Activated CD8-positive, alpha-beta T cell treated with anti-CD3 and anti-CD28 coated beads, Interleukin-2, amount 10 ng/mL, durations not matched to agents 7 days and 5 days (primary cell): ENCODE measurements around the gene REPS1. TPM values are rescaled to one million over a fixed set of nuclear protein-coding genes. Genes with fewer than 3 reads are reported as not detected.
"Not testable (repeated sequence)": the region's sequence is repeated elsewhere in the genome, so short reads cannot be mapped to it uniquely, and the experiment has no call there.

Experiments used
- ATAC-seq: fragments of 150-1000 bp; cut with Tn5 transposase; one replicate; pipeline ENCODE4 v1.10.0; 2021; ENCODE audit warnings: moderate library complexity
- CTCF ChIA-PET: fragments of 350-600 bp; sonication (Branson Sonifier 250); formaldehyde crosslinking; loops from one replicate; lab custom pipeline; 2021; ENCODE audit warnings: antibody characterized with exemption; lab: Charles Lee
- POLR2A ChIA-PET: fragments of 350-600 bp; sonication (Branson Sonifier 250); formaldehyde crosslinking; loops from one replicate; lab custom pipeline; 2021; ENCODE audit warnings: antibody characterized with exemption; lab: Charles Lee
- DNase-seq: peaks from one replicate; pipeline ENCODE4 v3.0.0-alpha.2; 2020
- H3K27ac Mint-ChIP-seq: one replicate; pipeline ENCODE4 v1.8.0; 2021; ENCODE audit warnings: mild to moderate bottlenecking, mixed read lengths
- H3K27me3 Mint-ChIP-seq: one replicate; pipeline ENCODE4 v1.8.0; 2021; ENCODE audit warnings: low read depth, mixed read lengths
- H3K36me3 Mint-ChIP-seq: one replicate; pipeline ENCODE4 v1.8.0; 2021; ENCODE audit warnings: low read depth, mixed read lengths
- H3K4me1 Mint-ChIP-seq: one replicate; pipeline ENCODE4 v1.8.0; 2021; ENCODE audit warnings: low read depth, mixed read lengths
- H3K4me3 Mint-ChIP-seq: one replicate; pipeline ENCODE4 v1.8.0; 2021; ENCODE audit warnings: mild to moderate bottlenecking, mixed read lengths
- H3K9me3 Mint-ChIP-seq: one replicate; pipeline ENCODE4 v1.8.0; 2022; ENCODE audit warnings: mixed read lengths; ENCODE audit not compliant: insufficient read depth
- total RNA-seq, 2 experiments: library from RNA; stranded (reverse); gene quantifications; one replicate each; pipeline ENCODE4 v1.2.3, GENCODE V29; 2021

The REPS1 gene
- total RNA-seq, 2 experiments from 2014 or later, result 39.2 to 45.2 TPM

DNA sequence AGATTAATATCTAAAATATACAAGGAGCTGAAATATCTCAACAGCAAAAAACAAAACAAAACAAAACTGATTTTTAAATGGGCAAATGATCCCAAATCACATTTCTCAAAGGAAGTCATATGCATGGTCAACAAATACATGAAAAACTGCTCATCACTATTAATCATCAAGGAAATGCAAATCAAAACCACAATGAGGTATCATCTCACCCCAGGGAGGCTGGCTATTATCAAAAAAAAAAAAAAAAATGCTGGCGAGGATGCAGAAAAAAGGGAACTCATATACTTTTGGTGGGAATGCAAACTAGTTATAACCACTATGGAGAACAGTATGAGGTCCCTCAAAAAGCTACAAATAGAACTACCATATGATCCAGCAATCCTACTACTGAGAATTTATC is 34.6 kb downstream of the REPS1 start:
- no peaks in the 10 kb centered on the region for H3K27me3 Mint-ChIP-seq
- no peak overlapping the region for H3K27ac Mint-ChIP-seq
- H3K9me3 Mint-ChIP-seq, result peaks cover 6% of the 10 kb centered on the region
- ChIA-PET CTCF (interaction anchor here (1.0 kb wide), 1 partner anchor 18 kb away, joined by 3 read pairs; no protein-coding TSS in a partner anchor), POLR2A (interaction anchor here (0.5 kb wide), 1 partner anchor 181 kb away, joined by 3 read pairs; no protein-coding TSS in a partner anchor)
- DNase-seq (no peak), ATAC-seq (no peak)
- H3K36me3 Mint-ChIP-seq, result peaks cover 14% of the 10 kb centered on the region
- H3K4me1 Mint-ChIP-seq, result peaks cover 39% of the 10 kb centered on the region
- no peak overlapping the region for H3K4me3 Mint-ChIP-seq

DNA sequence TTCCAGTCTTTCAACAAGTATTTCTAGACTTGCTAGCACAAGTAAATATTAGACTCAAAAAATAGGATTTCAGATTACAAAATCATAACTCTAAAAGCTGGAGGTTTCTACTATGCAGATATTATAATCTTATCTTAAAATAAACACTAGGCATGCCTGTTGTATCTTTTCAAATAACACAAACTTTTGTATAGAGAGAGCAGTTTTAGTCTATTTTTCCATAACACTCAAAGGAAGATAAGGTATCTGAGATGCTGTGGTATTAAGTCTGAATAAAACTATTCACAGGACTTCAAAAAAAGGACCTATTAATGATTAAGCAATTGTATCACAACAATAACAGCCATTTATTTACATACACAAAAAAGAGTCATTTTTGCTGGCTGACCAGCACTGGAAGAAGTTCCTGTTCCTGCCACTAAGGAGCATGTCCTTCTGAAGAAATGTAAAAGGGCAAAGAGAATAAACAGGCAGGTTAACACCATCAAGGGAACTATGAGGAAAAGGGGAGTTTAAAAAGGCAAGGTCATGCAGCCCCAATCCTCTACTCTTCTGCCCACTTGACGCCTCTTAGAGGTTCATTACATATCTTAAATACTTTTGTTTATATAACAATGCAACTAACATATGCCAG is 39.4 kb downstream of the REPS1 start:
- no peak for DNase-seq
- Mint-ChIP-seq H3K9me3 (no peaks in the 10 kb centered on the region), H3K4me1 (peaks cover 46% of the 10 kb centered on the region), H3K4me3 (no peak overlapping the region), H3K27ac (no peak overlapping the region), H3K36me3 (peaks cover 27% of the 10 kb centered on the region), H3K27me3 (no peaks in the 10 kb centered on the region)
- CTCF ChIA-PET, result no interaction called here
- ATAC-seq, result no peak
- POLR2A ChIA-PET, result no interaction called here

DNA sequence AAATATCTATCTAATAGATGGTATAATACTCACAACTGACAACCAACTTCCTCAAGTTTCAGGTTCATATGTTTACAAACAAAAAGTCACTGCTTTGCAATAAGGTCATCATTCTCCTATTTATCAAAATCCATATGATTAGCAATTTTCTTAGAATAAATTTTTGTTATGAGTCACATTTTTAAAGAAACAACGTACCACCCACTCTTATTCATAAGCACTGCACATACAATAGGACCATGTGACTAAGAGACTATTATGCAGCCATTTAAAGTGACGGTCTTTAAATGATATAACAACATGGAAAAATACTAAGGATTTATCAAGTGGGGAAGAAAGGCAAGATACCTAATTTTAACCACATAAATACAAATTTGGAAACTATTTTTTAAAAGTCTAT is 40.0 kb downstream of the REPS1 start:
- H3K4me1 Mint-ChIP-seq, result peaks cover 41% of the 10 kb centered on the region
- no peak for DNase-seq
- H3K4me3 Mint-ChIP-seq, result no peak overlapping the region
- no peaks in the 10 kb centered on the region for H3K9me3 Mint-ChIP-seq
- no peak overlapping the region for H3K27ac Mint-ChIP-seq
- CTCF ChIA-PET, result interaction anchor here (0.6 to 1.3 kb wide), 2 partner anchors 29 to 271 kb away, joined by 3 read pairs; no protein-coding TSS in a partner anchor
- no peaks in the 10 kb centered on the region for H3K27me3 Mint-ChIP-seq
- H3K36me3 Mint-ChIP-seq, result peaks cover 32% of the 10 kb centered on the region
- no peak for ATAC-seq
- POLR2A ChIA-PET, result no interaction called here

DNA sequence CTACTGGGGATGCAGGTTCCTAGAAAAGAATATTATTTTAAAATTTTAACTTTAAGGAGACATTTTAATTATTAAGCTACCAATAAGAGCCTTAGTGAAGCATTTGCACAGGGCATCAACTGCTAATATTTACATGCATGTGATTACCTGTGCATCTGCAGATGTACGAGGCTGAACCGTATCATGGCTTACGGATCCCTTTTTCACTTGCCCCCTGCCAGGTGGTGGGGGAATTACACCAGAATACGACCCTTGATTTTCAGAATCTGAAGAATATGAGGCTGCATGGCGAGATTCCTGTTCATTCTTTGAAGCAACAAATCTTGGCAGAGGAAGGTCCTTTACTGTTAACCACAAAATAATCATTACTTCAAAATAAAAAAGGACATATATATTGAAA is 42.7 kb downstream of the REPS1 start:
- no peak for DNase-seq
- ChIA-PET CTCF (no interaction called here), POLR2A (no interaction called here)
- peaks cover 39% of the 10 kb centered on the region for H3K4me1 Mint-ChIP-seq
- H3K9me3 Mint-ChIP-seq, result no peaks in the 10 kb centered on the region
- ATAC-seq, result no peak
- no peak overlapping the region for H3K4me3 Mint-ChIP-seq
- H3K27ac Mint-ChIP-seq, result no peak overlapping the region
- peaks cover 42% of the 10 kb centered on the region for H3K36me3 Mint-ChIP-seq
- no peaks in the 10 kb centered on the region for H3K27me3 Mint-ChIP-seq

DNA sequence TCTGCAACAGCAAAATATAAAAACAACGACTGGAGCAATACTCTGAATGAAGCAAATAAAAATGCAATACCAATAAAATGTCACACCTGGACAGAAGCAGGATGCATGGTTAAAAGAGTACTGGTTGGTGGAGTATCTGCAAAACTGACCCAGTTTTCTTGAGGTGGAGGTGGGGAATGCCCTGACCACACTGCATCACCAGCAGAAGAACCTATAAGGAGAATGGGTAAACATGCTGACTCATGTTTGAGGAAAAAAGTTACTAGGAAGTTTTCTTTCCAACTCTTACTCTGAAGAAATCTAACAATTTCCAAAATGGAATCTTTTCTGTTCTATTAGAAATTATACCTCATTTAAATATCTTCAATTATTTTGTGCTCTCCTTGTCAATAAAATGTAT is 43.6 kb downstream of the REPS1 start:
- peak; percentile 27 for DNase-seq
- CTCF ChIA-PET, result no interaction called here
- no peak for ATAC-seq
- Mint-ChIP-seq H3K9me3 (no peaks in the 10 kb centered on the region), H3K4me1 (peaks cover 39% of the 10 kb centered on the region), H3K27me3 (no peaks in the 10 kb centered on the region), H3K4me3 (no peak overlapping the region), H3K36me3 (peaks cover 44% of the 10 kb centered on the region), H3K27ac (no peak overlapping the region)
- POLR2A ChIA-PET, result no interaction called here

DNA sequence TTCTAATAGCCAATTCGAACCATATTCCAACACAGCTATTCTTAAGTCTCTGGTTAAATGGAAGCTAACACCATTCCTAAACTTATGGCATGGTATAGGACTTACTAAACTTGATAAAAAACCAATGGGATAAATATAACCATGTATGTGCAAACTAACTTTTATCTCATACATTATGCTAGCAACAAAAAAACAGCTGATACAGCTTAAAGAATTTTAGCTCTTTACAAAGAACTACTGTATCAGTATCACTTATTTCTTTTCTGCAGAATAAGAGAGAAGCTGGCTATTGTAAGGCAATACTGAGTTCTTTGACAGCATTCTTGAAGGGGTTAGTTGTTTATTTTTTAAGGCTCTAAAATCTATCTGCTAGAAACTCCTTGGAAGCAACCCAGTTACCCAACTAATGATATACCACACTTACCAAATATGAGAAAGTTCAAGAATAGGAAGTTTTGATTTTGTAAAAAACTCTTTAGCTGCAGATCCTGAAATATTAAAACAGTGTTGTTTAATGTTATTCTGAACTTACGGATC is 44.9 kb downstream of the REPS1 start:
- POLR2A ChIA-PET, result no interaction called here

DNA sequence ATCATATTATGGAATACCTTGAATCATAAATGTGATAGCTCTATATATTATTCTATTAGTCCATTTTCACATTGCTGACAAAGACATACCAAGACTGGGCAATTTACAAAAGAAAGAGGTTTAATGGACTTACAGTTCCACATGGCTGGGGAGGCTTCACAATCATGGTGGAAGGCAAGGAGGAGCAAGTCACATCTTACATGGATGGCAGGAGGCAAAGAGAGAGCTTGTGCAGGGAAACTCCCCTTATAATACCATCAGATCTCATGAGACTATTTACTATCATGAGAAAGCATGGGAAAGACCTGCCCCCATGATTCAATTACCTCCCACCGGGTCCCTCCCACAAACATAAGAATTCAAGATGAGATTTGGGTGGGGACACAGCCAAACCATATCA is 51.2 kb downstream of the REPS1 start:
- CTCF ChIA-PET, result interaction anchor here (1.9 kb wide), 1 partner anchor 13 kb away, joined by 4 read pairs; no protein-coding TSS in a partner anchor
- Mint-ChIP-seq H3K9me3 (peaks cover 14% of the 10 kb centered on the region), H3K36me3 (peaks cover 46% of the 10 kb centered on the region)
- H3K4me1 Mint-ChIP-seq, H3K27me3 Mint-ChIP-seq, ATAC-seq, DNase-seq, H3K4me3 Mint-ChIP-seq, POLR2A ChIA-PET, H3K27ac Mint-ChIP-seq: not testable (repeated sequence)

More for the DNA sequence above, 44.9 kb downstream of the REPS1 start:
- no peak overlapping the region for H3K4me3 Mint-ChIP-seq
- H3K4me1 Mint-ChIP-seq, result peaks cover 33% of the 10 kb centered on the region
- H3K36me3 Mint-ChIP-seq, result peaks cover 48% of the 10 kb centered on the region
- H3K27me3 Mint-ChIP-seq, result no peaks in the 10 kb centered on the region
- DNase-seq (no peak), ATAC-seq (no peak)
- H3K27ac Mint-ChIP-seq, result no peak overlapping the region
- peaks cover under 1% of the 10 kb centered on the region for H3K9me3 Mint-ChIP-seq
- CTCF ChIA-PET, result no interaction called here

DNA sequence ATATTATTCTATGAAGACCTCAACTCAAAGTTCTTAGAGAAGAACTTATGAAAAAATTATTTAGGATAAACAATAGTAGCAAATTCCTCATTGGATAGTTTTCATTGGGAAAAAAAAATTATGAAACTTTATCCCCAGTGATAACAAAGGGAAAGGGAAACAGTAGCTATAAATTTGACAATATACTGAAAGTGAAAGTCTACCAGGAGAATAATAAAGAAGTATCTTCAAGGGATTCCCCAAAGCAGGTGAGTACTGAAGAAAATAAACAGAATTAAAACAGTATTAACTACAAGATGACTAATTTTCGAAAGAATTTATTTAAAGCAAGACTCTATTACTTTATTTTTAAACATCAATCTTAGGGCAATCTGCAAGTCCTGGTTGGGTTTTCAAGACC is 56.4 kb downstream of the REPS1 start:
- H3K4me3 Mint-ChIP-seq, result no peak overlapping the region
- no peak overlapping the region for H3K27ac Mint-ChIP-seq
- peaks cover 12% of the 10 kb centered on the region for H3K4me1 Mint-ChIP-seq
- ATAC-seq, result no peak
- DNase-seq, result no peak
- ChIA-PET CTCF (interaction anchor here (1.0 kb wide), 1 partner anchor 438 kb away, joined by 3 read pairs; no protein-coding TSS in a partner anchor), POLR2A (no interaction called here)
- no peaks in the 10 kb centered on the region for H3K27me3 Mint-ChIP-seq
- peaks cover 4% of the 10 kb centered on the region for H3K9me3 Mint-ChIP-seq
- H3K36me3 Mint-ChIP-seq, result peaks cover 25% of the 10 kb centered on the region

DNA sequence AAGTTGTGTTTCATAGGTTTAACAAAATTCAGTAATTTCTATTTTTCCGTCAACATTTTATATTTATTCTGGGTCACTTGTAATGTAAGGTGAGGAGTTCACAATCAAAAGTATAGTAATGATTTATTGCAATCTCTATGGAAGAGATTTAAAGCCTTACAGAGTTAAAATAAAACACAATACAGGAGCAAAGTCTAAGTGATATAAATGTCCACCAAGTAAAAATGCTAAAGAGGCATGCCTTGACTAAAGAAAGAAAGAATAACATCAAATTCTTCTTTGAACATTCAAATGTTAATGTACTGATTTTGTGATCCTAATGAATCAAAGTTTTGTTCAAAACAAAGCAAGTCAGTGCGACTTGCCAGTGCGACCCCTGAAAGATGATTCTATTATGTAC is 61.5 kb downstream of the REPS1 start:
- Mint-ChIP-seq H3K27me3 (no peaks in the 10 kb centered on the region), H3K4me1 (peaks cover 1% of the 10 kb centered on the region), H3K4me3 (no peak overlapping the region), H3K36me3 (peaks cover 14% of the 10 kb centered on the region), H3K9me3 (no peaks in the 10 kb centered on the region), H3K27ac (no peak overlapping the region)
- ChIA-PET POLR2A (no interaction called here), CTCF (no interaction called here)
- no peak for ATAC-seq
- DNase-seq, result no peak

DNA sequence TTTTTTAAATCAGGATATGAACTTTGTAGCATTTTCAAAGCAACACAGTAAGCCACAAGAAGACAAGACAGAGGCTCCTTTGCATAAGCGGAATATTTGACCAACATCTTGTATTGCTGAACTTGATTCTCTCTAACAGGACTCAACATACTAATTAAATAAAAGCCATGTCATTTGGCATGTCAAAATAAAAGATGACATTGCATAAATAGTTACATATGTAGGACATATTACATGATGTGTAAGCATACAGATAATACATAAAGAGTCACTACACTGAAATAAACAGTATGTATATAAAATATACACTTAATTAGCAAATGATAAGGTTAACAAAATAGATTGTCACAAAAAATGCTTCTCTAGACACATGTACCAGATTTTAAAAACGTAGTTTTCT is 62.2 kb downstream of the REPS1 start:
- no peak overlapping the region for H3K4me3 Mint-ChIP-seq
- CTCF ChIA-PET, result no interaction called here
- no peaks in the 10 kb centered on the region for H3K27me3 Mint-ChIP-seq
- no peak overlapping the region for H3K27ac Mint-ChIP-seq
- POLR2A ChIA-PET, result no interaction called here
- DNase-seq (no peak), ATAC-seq (no peak)
- H3K9me3 Mint-ChIP-seq, result no peaks in the 10 kb centered on the region
- H3K4me1 Mint-ChIP-seq, result no peaks in the 10 kb centered on the region
- peaks cover 14% of the 10 kb centered on the region for H3K36me3 Mint-ChIP-seq

DNA sequence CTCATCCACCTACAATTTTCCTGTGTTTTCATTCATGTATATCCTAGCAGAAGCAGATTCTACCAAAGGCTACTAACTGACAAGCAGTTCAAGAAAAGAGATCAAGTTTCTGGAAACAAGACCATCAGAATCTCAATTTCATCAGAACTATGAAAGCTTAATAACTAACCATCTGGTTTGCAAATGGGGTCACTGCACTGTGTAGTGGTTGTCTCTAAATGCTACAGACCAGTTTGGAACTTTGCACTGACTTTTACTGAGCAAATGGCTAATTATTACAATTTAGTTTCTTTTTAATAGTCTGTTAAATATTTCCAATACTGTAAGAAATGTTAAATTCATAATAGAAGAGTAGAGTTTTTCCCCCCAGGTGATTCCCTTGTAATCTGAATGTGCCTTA is 64.5 kb downstream of the REPS1 start:
- peaks cover 12% of the 10 kb centered on the region for H3K36me3 Mint-ChIP-seq
- ATAC-seq (no peak), DNase-seq (no peak)
- CTCF ChIA-PET, result no interaction called here
- POLR2A ChIA-PET, result no interaction called here
- no peaks in the 10 kb centered on the region for H3K27me3 Mint-ChIP-seq
- no peak overlapping the region for H3K27ac Mint-ChIP-seq
- H3K9me3 Mint-ChIP-seq, result no peaks in the 10 kb centered on the region
- no peak overlapping the region for H3K4me3 Mint-ChIP-seq
- no peaks in the 10 kb centered on the region for H3K4me1 Mint-ChIP-seq

DNA sequence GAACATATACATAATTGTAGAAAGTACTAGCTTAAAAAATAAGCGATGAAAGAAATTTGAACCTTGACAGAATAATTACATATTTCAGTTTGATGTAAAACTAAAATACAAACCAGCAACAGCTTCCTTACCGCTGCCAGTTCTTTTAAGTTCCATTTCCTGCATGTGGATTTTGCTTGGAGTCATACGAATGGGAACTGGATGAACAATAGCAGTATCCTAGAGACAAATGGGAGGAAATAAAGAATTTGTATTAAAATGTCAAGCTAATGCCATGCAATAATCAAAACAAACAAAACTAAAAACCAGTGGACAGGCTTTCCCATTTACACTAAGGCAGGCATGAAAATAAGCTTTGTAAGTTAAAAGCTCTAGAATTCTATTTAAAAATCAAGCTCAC is 67.1 kb downstream of the REPS1 start:
- Mint-ChIP-seq H3K4me1 (no peaks in the 10 kb centered on the region), H3K9me3 (no peaks in the 10 kb centered on the region), H3K27me3 (no peaks in the 10 kb centered on the region), H3K27ac (no peak overlapping the region), H3K36me3 (peaks cover 12% of the 10 kb centered on the region), H3K4me3 (no peak overlapping the region)
- POLR2A ChIA-PET, result no interaction called here
- DNase-seq (no peak), ATAC-seq (no peak)
- CTCF ChIA-PET, result no interaction called here
